ENCODE measurements around the gene CXCL12.

Gene CXCL12

DNA sequence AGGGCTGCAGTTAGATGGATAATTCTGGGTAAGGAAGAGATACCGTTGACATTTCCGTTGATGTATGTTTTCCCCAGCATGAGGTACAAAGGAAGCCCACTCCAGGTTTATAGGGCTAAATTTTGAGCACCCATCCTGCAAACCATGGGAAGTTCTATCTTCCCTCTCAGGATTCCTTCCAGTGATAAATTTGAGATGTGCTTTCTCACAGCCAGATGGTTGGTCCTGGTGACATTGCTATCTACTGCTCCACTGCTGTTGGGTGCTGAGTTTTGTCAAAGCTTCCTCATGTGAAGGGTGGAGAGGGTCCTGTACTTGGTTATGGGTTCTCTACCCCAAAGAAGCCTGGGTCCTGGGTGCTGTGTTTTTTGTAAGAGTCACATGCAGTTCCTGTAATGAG lies 57.4 kb downstream of the CXCL12 start:
- no peaks in the 10 kb centered on the region for H4K20me1 ChIP-seq (ENCODE audit: insufficient read depth, low read length)
- TF ChIP-seq CTCF (IDR thresholded peaks at IDR 0.05; ENCODE audit: borderline replicate concordance, extremely low read depth, low read length, poor library complexity, severe bottlenecking) (no peak), EZH2 (IDR thresholded peaks at IDR 0.05; ENCODE audit: borderline replicate concordance, low read depth, low read length, severe bottlenecking) (no peak)
- ATAC-seq (ENCODE audit: insufficient read depth, low read depth) (no peak), DNase-seq (no peak)
- no peak overlapping the region for H2AFZ ChIP-seq (ENCODE audit: low read depth, low read length)
- no peak overlapping the region for H3K4me3 ChIP-seq (ENCODE audit: low read depth in 1 of 2, low read length in 2 of 2)
- H3K36me3 ChIP-seq (ENCODE audit: insufficient read depth, low read length), result no peaks in the 10 kb centered on the region
- H3K9ac ChIP-seq (ENCODE audit: low read depth, low read length), result no peak overlapping the region
- no peaks in the 10 kb centered on the region for H3K9me3 ChIP-seq (ENCODE audit: insufficient read depth, low read length, severe bottlenecking)
- H3K27me3 ChIP-seq (ENCODE audit: insufficient read depth, low read length, poor library complexity), result no peaks in the 10 kb centered on the region
- no peaks in the 10 kb centered on the region for H3K4me1 ChIP-seq (ENCODE audit: insufficient read depth, low read length)
- no peak overlapping the region for H3K4me2 ChIP-seq (ENCODE audit: insufficient read depth, low read length)
- H3K79me2 ChIP-seq (ENCODE audit: insufficient read depth, low read length), result no peaks in the 10 kb centered on the region
- no peak overlapping the region for H3K27ac ChIP-seq (ENCODE audit: low read length)

Measured in DND-41 (cell line).